ENCODE data around the gene CIB4.
"Not testable (repeated sequence)": the region's sequence is repeated elsewhere in the genome, so short reads cannot be mapped to it uniquely, and the experiment has no call there.

Gene CIB4

DNA sequence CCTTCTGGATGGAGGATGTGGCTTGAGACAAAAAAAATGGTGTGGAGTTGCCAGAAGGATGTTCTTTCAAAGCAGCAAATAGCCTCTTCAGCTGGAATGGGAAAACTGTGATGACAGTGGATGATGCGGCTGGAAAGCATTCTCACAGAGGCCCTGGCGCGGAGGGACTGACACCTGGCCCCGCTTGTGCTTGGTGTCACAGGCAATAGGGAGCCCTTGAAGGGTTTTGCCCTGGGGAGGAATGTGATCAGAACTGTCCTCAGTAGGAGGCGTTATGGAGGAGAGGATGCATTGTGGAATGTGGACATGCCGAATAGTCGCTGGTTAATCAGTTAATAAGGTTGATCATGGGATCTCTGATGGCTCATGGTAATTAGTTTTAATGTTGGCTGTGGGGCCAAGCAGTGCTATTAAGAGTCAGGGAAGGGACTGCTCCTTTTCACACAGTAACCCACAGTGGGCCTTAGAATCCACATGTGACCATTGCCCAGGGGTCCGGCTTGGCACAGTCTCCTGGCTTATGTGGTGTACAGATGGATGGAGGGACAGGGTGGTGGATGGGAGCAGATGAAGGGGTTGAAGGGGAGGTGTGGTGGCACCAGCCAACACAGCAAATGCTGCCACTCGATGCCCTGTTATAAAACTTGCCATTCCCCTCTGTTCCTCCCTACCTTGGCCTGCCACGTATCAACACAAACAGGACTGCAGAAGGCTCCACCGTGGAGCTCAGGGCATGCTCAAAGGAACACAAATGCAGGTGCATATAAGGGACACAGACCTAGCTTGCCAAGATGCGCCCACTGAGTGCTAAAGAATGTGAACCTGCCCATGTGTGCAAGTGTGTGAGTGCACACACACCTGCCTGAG lies 71.7 kb downstream of the CIB4 start:
- H3K4me3 Mint-ChIP-seq: no peak overlapping the region
- H3K4me1 Mint-ChIP-seq: no peaks in the 10 kb centered on the region
- DNase-seq (ENCODE audit: low spot score in 2 of 2) (no peak), ATAC-seq (replicated peaks; ENCODE audit: extremely low read depth, poor library complexity, severe bottlenecking) (no peak)
- no peak overlapping the region for H3K27ac Mint-ChIP-seq (ENCODE audit: low read depth)
- H3K9me3 Mint-ChIP-seq: no peaks in the 10 kb centered on the region
- H3K36me3 Mint-ChIP-seq (ENCODE audit: insufficient read depth): peaks cover 4% of the 10 kb centered on the region
- peaks cover 83% of the 10 kb centered on the region for H3K27me3 Mint-ChIP-seq

DNA sequence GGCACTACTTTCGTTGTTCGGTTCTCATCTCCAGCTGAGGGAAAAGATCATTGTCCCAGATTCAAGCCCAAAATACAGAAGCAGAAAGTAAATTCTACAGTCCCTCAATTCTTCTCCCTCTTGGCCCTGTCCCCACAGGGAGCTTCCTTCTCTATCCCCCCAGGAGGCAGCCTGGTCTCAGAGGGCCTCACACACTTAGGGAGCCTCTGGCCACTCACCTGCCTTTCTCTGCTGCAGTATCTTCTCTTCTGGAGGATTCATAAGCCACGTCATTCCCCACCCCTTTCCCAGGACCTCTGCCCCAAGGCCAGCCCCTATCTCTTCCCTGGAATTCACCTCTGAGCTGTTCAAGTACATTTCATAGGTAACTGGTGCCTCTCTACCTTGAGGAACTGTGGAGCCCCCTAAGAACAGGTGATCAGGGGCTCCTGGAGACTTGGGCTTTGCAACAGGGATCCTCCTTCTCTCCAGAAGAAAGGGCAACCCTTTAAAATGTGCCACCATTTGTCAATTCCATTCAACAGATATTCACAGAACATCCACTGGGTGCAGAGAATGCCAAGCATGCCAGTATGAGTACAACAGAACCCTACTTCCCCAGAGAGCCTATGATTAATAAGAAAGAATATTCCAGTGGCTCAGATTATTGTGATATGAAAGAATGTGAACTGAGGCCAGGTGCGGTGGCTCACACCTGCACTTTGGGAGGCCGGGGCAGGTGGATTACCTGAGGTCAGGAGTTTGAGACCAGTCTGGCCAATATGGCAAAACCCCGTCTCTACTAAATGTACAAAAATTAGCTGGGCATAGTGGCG lies 72.9 kb downstream of the CIB4 start:
- Mint-ChIP-seq H3K9me3 (no peaks in the 10 kb centered on the region), H3K36me3 (ENCODE audit: insufficient read depth) (peaks cover 4% of the 10 kb centered on the region), H3K4me1 (no peaks in the 10 kb centered on the region), H3K4me3 (no peak overlapping the region), H3K27me3 (peaks cover 83% of the 10 kb centered on the region), H3K27ac (ENCODE audit: low read depth) (no peak overlapping the region)
- ATAC-seq (replicated peaks; ENCODE audit: extremely low read depth, poor library complexity, severe bottlenecking) (no peak), DNase-seq (ENCODE audit: low spot score in 2 of 2) (no peak)

DNA sequence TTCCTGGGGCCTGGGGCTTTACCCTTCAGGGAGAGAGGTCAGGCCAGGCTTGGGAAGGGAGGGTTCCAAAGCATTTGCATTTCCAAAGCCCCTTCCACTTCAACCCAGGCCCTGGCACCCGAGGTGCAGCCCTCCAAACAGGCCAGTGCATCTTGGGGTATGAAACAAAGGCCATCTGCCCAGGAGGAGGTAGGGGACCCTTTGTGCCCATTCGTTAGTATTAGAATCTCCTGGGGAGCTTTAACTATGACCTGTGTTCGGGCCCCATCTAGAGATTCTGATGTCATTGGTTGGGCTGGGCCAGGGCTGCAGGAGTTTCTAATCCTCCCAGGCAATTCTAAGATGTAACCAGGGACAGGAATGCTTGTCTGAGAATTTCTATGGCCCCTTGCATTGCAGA lies 73.6 kb downstream of the CIB4 start:
- Mint-ChIP-seq H3K9me3 (no peaks in the 10 kb centered on the region), H3K27ac (ENCODE audit: low read depth) (no peak overlapping the region), H3K4me3 (no peak overlapping the region), H3K27me3 (peaks cover 83% of the 10 kb centered on the region), H3K4me1 (no peaks in the 10 kb centered on the region), H3K36me3 (ENCODE audit: insufficient read depth) (peaks cover 4% of the 10 kb centered on the region)
- DNase-seq (ENCODE audit: low spot score in 2 of 2) (no peak), ATAC-seq (replicated peaks; ENCODE audit: extremely low read depth, poor library complexity, severe bottlenecking) (no peak)

DNA sequence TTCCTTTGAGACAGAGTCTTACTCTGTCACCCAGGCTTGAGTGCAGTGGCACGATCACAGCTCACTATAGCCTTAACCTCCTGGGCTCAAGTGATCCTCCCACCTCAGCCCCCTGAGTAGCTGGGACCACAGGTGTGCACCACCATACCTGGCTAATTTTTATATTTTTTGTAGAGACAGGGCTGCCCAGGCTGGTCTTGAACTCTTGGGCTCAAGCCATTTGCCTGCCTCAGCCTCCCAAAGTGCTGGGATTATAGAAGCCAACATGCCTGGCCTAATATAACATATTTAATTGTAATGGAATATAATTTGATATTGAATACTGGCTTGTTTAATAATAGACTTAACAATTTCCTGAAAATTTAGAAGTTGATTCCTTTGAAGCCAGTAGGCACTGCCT lies 74.4 kb downstream of the CIB4 start:
- peaks cover 86% of the 10 kb centered on the region for H3K27me3 Mint-ChIP-seq
- not testable (repeated sequence) for H3K4me3 Mint-ChIP-seq; H3K4me1 Mint-ChIP-seq; H3K36me3 Mint-ChIP-seq (ENCODE audit: insufficient read depth); H3K27ac Mint-ChIP-seq (ENCODE audit: low read depth); ATAC-seq (replicated peaks; ENCODE audit: extremely low read depth, poor library complexity, severe bottlenecking); H3K9me3 Mint-ChIP-seq; DNase-seq (ENCODE audit: low spot score in 2 of 2)

DNA sequence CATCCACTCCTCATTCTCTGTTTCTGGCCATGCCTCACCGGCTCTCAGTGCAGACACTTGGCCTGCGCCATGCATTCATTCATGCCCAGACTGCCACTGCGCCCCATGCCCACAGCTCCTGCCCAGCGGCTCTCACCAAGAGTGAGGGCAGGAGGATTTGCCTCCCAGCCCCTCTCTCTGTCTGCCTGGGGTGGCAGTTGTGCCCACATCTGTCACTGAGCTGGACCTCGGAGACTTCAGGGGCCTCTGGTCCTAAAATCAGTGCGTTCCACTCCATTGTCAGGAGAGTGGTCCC lies 75.1 kb downstream of the CIB4 start:
- Mint-ChIP-seq H3K9me3 (no peaks in the 10 kb centered on the region), H3K4me3 (no peak overlapping the region), H3K27me3 (peaks cover 86% of the 10 kb centered on the region), H3K4me1 (no peaks in the 10 kb centered on the region), H3K27ac (ENCODE audit: low read depth) (no peak overlapping the region), H3K36me3 (ENCODE audit: insufficient read depth) (peaks cover 4% of the 10 kb centered on the region)
- no peak for ATAC-seq (replicated peaks; ENCODE audit: extremely low read depth, poor library complexity, severe bottlenecking)
- no peak for DNase-seq (ENCODE audit: low spot score in 2 of 2)

DNA sequence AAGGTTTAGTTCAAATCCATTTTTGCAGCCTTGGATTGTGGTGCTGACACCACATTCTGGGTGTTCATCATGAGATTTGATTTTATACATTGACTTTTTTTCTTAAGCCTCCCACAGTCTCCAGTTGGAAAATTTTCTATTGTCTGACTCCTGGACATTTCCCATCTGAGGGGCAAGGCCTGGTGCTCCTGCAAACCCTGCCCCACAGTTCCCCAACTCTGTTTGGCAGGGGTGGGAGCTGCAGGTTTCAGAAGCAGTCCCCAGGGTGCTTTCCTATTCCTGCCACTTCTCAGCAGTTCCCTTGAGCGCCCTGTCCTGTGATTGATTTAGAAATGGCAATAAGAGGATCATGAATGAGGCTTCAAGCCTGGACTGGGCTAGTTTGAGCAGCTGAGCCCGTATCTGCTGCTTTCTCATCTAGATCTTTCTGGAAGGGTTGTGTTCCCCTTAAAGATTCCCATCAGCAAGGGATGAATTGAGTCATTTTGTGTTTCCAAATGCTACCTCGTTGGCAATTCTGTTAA lies 77.0 kb downstream of the CIB4 start:
- Mint-ChIP-seq H3K27me3 (peaks cover 86% of the 10 kb centered on the region), H3K4me3 (no peak overlapping the region), H3K36me3 (ENCODE audit: insufficient read depth) (peaks cover 3% of the 10 kb centered on the region), H3K27ac (ENCODE audit: low read depth) (no peak overlapping the region), H3K4me1 (no peaks in the 10 kb centered on the region), H3K9me3 (no peaks in the 10 kb centered on the region)
- no peak for DNase-seq (ENCODE audit: low spot score in 2 of 2)
- no peak for ATAC-seq (replicated peaks; ENCODE audit: extremely low read depth, poor library complexity, severe bottlenecking)

DNA sequence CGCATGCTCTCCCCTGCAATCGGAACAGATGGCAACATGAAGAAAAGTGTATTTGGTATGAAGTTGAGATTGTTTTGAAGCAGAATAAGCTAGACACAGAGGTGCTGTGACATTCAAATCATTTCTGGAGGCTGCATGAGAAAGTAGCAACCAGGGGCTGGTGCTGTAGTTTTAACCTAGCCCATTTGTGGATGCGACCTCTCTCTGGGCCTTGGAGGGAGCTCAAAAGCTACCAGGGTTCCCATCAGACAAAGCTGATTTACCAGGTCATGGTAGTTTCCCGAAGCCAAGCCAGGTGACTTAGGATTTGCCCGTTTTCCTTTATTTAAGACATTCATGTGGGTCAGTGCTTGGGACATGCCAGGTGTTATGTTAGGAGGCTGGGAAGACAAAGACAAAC lies 77.5 kb downstream of the CIB4 start:
- no peak overlapping the region for H3K4me3 Mint-ChIP-seq
- H3K27ac Mint-ChIP-seq (ENCODE audit: low read depth): no peak overlapping the region
- H3K36me3 Mint-ChIP-seq (ENCODE audit: insufficient read depth): no peaks in the 10 kb centered on the region
- H3K9me3 Mint-ChIP-seq: no peaks in the 10 kb centered on the region
- ATAC-seq (replicated peaks; ENCODE audit: extremely low read depth, poor library complexity, severe bottlenecking) (no peak), DNase-seq (ENCODE audit: low spot score in 2 of 2) (no peak)
- peaks cover 86% of the 10 kb centered on the region for H3K27me3 Mint-ChIP-seq
- no peaks in the 10 kb centered on the region for H3K4me1 Mint-ChIP-seq

DNA sequence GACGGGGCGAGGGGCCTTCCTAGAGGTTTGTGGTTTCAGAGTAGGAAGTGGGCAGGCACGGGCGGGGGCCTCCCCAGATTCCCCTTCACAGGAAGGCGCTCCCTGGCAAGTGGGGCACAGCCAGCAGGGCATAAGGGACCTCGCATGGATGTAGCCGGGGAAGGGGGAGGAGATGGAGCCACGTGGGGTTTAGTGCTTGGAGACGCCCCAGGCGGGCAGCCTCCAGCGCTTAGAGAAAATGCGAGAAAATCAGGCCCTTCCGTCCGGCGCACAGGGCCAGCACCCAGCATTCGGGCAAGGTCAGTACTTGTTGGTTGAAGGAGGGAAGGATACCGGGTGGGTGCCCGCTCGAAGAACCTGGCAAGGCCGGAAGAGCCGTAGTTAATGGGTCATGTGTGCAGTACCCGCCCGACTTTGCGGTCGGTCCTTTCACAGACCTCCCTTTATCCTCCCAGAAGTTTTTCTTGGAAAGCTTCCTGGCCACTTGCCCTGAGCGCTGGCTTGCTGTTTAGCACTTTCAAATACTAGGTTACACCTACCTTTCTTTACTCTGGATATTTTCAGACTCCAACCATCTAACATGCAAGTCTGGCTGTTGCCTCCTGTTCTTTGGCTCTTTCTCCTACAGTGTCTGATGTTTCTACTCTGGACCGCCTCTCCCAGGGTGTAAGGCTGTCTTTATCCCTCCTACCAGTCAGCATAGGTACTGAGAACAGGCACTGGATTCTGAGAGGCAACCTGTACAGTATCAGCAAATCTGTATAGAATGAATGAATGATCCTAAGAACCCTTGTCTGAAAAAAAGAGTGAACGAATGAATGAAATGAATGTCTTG lies 78.1 kb downstream of the CIB4 start:
- no peak overlapping the region for H3K27ac Mint-ChIP-seq (ENCODE audit: low read depth)
- H3K36me3 Mint-ChIP-seq (ENCODE audit: insufficient read depth): no peaks in the 10 kb centered on the region

DNA sequence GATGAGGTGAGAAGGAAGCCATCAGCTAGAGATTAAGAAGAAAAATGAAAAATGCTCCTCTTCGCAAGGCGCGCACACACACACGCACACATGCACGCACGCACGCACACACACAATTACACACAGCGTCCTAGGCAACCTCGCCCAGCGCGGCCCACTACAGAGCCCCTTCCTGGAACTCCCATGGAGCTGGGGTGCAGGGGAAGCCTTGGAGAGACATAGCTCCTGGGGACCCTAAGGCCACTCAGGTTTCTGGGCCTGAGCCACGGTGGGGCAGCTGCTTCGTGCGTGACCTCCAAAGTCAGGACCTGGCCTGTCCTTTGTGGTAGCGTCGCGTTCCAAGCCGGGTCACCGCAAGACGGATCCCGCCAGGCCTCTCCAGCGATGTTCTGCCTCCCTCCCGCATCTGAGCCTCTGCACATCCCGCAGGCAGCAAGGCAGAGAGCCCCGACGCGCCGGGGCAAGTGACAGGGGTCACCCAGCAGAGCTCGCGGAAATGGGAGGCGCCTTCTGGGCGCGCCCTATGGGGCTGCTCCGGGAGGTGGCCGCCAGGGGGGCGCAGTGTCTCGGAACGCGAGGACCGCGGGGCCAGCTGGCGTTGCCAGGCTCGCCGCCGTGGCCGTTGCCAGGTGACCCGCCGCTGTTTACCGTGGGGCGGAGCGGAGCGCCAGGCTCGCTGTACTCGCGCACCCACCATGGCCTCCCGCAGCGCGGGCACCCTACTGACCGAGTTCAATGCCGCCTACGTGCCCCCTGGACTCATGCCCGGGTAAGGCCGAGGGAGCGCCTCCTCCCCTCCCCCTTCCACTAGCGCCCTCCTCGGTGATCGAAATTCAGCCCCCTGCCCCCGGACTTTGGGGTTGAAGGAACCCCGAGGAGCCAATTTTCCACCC lies 79.0 kb downstream of the CIB4 start:
- no peak for ATAC-seq (replicated peaks; ENCODE audit: extremely low read depth, poor library complexity, severe bottlenecking)
- peaks cover 91% of the 10 kb centered on the region for H3K27me3 Mint-ChIP-seq
- H3K9me3 Mint-ChIP-seq: no peaks in the 10 kb centered on the region
- peak overlapping the region; percentile 32 for H3K4me3 Mint-ChIP-seq
- H3K36me3 Mint-ChIP-seq (ENCODE audit: insufficient read depth): no peaks in the 10 kb centered on the region
- DNase-seq (ENCODE audit: low spot score in 2 of 2): no peak
- H3K27ac Mint-ChIP-seq (ENCODE audit: low read depth): no peak overlapping the region
- no peaks in the 10 kb centered on the region for H3K4me1 Mint-ChIP-seq

More for the DNA sequence above, 78.1 kb downstream of the CIB4 start:
- no peaks in the 10 kb centered on the region for H3K4me1 Mint-ChIP-seq
- no peak for ATAC-seq (replicated peaks; ENCODE audit: extremely low read depth, poor library complexity, severe bottlenecking)
- no peak overlapping the region for H3K4me3 Mint-ChIP-seq
- H3K9me3 Mint-ChIP-seq: no peaks in the 10 kb centered on the region
- H3K27me3 Mint-ChIP-seq: peaks cover 86% of the 10 kb centered on the region
- DNase-seq (ENCODE audit: low spot score in 2 of 2): no peak

DNA sequence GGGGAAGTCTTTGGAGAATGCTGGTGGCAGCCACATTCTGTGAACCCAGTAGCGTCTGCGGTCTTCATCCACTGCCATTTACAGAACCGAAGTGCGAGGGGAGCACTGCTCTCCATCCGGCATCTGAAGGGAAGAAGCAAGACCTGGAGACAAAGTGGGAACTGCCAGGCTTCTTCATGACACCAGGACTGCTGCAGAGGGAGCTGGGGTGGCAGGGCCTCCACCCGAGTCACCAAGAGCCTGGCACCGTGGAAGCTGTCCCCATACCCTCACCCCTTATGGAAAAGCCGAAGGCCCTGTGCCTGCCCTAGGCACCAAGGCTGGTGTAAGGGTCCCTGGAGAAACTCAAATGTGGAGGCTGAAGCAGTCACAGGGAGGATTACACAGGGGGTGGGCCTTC lies 79.8 kb downstream of the CIB4 start:
- ATAC-seq (replicated peaks; ENCODE audit: extremely low read depth, poor library complexity, severe bottlenecking) (no peak), DNase-seq (ENCODE audit: low spot score in 2 of 2) (no peak)
- no peak overlapping the region for H3K27ac Mint-ChIP-seq (ENCODE audit: low read depth)
- H3K9me3 Mint-ChIP-seq: no peaks in the 10 kb centered on the region
- H3K4me1 Mint-ChIP-seq: no peaks in the 10 kb centered on the region
- H3K27me3 Mint-ChIP-seq: peaks cover 94% of the 10 kb centered on the region
- H3K4me3 Mint-ChIP-seq: peak overlapping the region; percentile 32
- no peaks in the 10 kb centered on the region for H3K36me3 Mint-ChIP-seq (ENCODE audit: insufficient read depth)

DNA sequence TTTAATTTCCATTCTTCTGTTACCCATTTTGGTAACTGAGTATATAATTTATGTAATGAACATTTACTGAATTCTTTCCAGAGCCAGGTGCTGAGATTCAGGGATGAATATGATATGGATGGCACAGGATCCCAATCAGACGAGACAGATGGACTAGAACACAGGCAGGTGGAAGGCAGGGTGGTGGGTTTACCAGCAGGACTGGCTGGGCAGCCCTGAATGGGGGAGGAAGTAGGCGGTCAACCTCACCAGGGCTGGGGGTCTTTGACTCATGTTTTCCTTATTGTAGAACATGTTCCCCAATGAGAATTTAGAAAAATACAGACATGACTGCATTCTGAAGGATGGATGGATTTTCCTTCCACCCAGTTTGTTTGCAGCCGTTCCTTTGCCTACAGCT lies 80.3 kb downstream of the CIB4 start:
- no peak for ATAC-seq (replicated peaks; ENCODE audit: extremely low read depth, poor library complexity, severe bottlenecking)
- Mint-ChIP-seq H3K27me3 (peaks cover 90% of the 10 kb centered on the region), H3K27ac (ENCODE audit: low read depth) (no peak overlapping the region), H3K4me3 (no peak overlapping the region), H3K9me3 (no peaks in the 10 kb centered on the region), H3K4me1 (no peaks in the 10 kb centered on the region), H3K36me3 (ENCODE audit: insufficient read depth) (no peaks in the 10 kb centered on the region)
- DNase-seq (ENCODE audit: low spot score in 2 of 2): no peak

DNA sequence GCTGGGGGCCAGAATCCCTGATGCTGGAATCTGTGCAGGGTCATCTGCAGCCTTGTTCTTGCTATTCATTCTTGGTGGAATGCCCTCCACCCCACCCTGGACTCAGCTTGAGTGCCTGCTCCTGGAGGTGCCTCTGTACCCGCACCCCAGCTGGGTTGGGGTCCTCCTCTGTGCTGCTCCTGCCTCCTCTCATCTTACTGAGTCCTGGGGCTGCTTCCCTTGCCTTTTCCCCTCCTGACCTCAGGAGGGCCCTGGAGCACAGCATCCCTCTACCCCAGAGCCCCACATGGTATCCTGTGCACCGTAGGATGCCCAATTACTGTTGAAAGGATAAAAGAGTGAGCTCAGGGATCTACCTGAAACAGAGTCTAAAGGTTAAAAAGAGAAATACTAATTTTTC lies 81.6 kb downstream of the CIB4 start:
- ATAC-seq (replicated peaks; ENCODE audit: extremely low read depth, poor library complexity, severe bottlenecking): no peak
- Mint-ChIP-seq H3K4me3 (no peak overlapping the region), H3K9me3 (no peaks in the 10 kb centered on the region), H3K27ac (ENCODE audit: low read depth) (no peak overlapping the region), H3K27me3 (peaks cover 81% of the 10 kb centered on the region), H3K4me1 (no peaks in the 10 kb centered on the region), H3K36me3 (ENCODE audit: insufficient read depth) (no peaks in the 10 kb centered on the region)
- no peak for DNase-seq (ENCODE audit: low spot score in 2 of 2)
